Mesenchymal stem cell (in vitro differentiated cells and primary cell): ENCODE results near the gene OTUB2.

Source experiments
- DNase-seq: peaks from one replicate; pipeline ENCODE4 v3.0.0-alpha.2; 2013
- H2AFZ ChIP-seq: one replicate; pipeline ENCODE4 v1.6.1; 2013; ENCODE audit warnings: low read depth, mild to moderate bottlenecking, control low read depth, inconsistent platforms, low read length, moderate library complexity
- H2AK5ac ChIP-seq: 2 replicates; pipeline ENCODE4 v1.6.1; 2013; ENCODE audit warnings: low read length, moderate library complexity, mild to moderate bottlenecking, inconsistent platforms; ENCODE audit not compliant: severe bottlenecking
- H2BK120ac ChIP-seq: one replicate; pipeline ENCODE4 v1.6.1; 2013; ENCODE audit warnings: low read depth, mild to moderate bottlenecking, inconsistent platforms, low read length, moderate library complexity
- H2BK12ac ChIP-seq, 2 experiments: one replicate each; pipeline ENCODE4 v1.6.1; 2013; ENCODE audit warnings: inconsistent platforms in 2 of 2, low read length in 2 of 2, mild to moderate bottlenecking in 2 of 2, moderate library complexity in 2 of 2, control low read depth in 1 of 2
- H2BK15ac ChIP-seq: one replicate; pipeline ENCODE4 v1.6.1; 2013; ENCODE audit warnings: mild to moderate bottlenecking, low read depth, inconsistent platforms; ENCODE audit not compliant: poor library complexity, severe bottlenecking
- H2BK5ac ChIP-seq: 2 replicates; pipeline ENCODE4 v1.6.1; 2013; ENCODE audit warnings: low read depth, mild to moderate bottlenecking, low read length, control low read depth, inconsistent platforms; ENCODE audit not compliant: poor library complexity, severe bottlenecking
- H3K14ac ChIP-seq, 2 experiments: one replicate each; pipeline ENCODE4 v1.6.1; 2013; ENCODE audit warnings: inconsistent platforms in 2 of 2, low read length in 2 of 2, control low read depth in 1 of 2, mild to moderate bottlenecking in 1 of 2, moderate library complexity in 1 of 2
- H3K18ac ChIP-seq, 2 experiments: one replicate each; pipeline ENCODE4 v1.6.1; 2013; ENCODE audit warnings: inconsistent platforms in 2 of 2, low read length in 2 of 2, control low read depth in 1 of 2, low read depth in 1 of 2, mild to moderate bottlenecking in 1 of 2
- H3K23ac ChIP-seq, 2 experiments: one replicate each; pipeline ENCODE4 v1.6.1; 2013; ENCODE audit warnings: inconsistent platforms in 2 of 2, low read length in 2 of 2, mild to moderate bottlenecking in 2 of 2, moderate library complexity in 2 of 2, control low read depth in 1 of 2
- H3K27ac ChIP-seq: 2 replicates; pipeline ENCODE4 v1.5.1; 2013; ENCODE audit warnings: mild to moderate bottlenecking, moderate library complexity, low read length, control low read depth, inconsistent platforms; ENCODE audit not compliant: poor library complexity, severe bottlenecking
- H3K27me3 ChIP-seq, 2 experiments: 2 replicates each; pipeline versions ENCODE4 v1.6.1 to v1.7.0; 2013; ENCODE audit warnings: low read length in 2 of 2, mild to moderate bottlenecking in 2 of 2, moderate library complexity in 2 of 2, control low read depth in 1 of 2, inconsistent platforms in 1 of 2; ENCODE audit not compliant: control insufficient read depth in 1 of 2, insufficient read depth in 1 of 2
- H3K36me3 ChIP-seq, 2 experiments: 2 replicates each; pipeline versions ENCODE4 v1.6.1 to v1.7.0; 2013; ENCODE audit warnings: low read length in 2 of 2, control low read depth in 1 of 2, inconsistent platforms in 1 of 2, low read depth in 1 of 2, mild to moderate bottlenecking in 1 of 2; ENCODE audit not compliant: insufficient read depth in 2 of 2, control insufficient read depth in 1 of 2
- H3K4ac ChIP-seq, 2 experiments: one replicate each; pipeline ENCODE4 v1.6.1; 2013; ENCODE audit warnings: inconsistent platforms in 2 of 2, low read length in 2 of 2, mild to moderate bottlenecking in 2 of 2, moderate library complexity in 2 of 2, control low read depth in 1 of 2, low read depth in 1 of 2
- H3K4me1 ChIP-seq: 2 replicates; pipeline ENCODE4 v1.6.1; 2013; ENCODE audit warnings: low read depth, low read length, control low read depth; ENCODE audit not compliant: control insufficient read depth, insufficient read depth
- H3K4me2 ChIP-seq: 2 replicates; pipeline ENCODE4 v1.6.1; 2013; ENCODE audit warnings: low read length, mild to moderate bottlenecking, inconsistent platforms; ENCODE audit not compliant: poor library complexity, severe bottlenecking
- H3K4me3 ChIP-seq, 2 experiments: 2 replicates each; pipeline versions ENCODE4 v1.5.1 to v1.7.0; 2013; ENCODE audit warnings: low read length in 2 of 2, mild to moderate bottlenecking in 2 of 2, control low read depth in 1 of 2, low read depth in 1 of 2; ENCODE audit not compliant: insufficient read depth in 1 of 2
- H3K79me1 ChIP-seq: replicated peaks from 2 replicates; pipeline ENCODE4 v1.6.1; 2013; ENCODE audit warnings: mild to moderate bottlenecking, control low read depth, low read length, inconsistent platforms; ENCODE audit not compliant: poor library complexity, severe bottlenecking
- H3K9ac ChIP-seq: 2 replicates; pipeline ENCODE4 v1.7.0; 2013; ENCODE audit warnings: mild to moderate bottlenecking, low read length, moderate library complexity
- H3K9me3 ChIP-seq: 2 replicates; pipeline ENCODE4 v1.7.0; 2013; ENCODE audit warnings: mild to moderate bottlenecking, low read length; ENCODE audit not compliant: control insufficient read depth
- H4K8ac ChIP-seq: one replicate; pipeline ENCODE4 v1.6.1; 2013; ENCODE audit warnings: inconsistent platforms, mild to moderate bottlenecking, low read length, moderate library complexity
- H4K91ac ChIP-seq: one replicate; pipeline ENCODE4 v1.6.1; 2013; ENCODE audit warnings: mild to moderate bottlenecking, low read length, inconsistent platforms
- WGBS: methylation state at CpG from one replicate; pipeline ENCODE4 v1.1.7; 2013; ENCODE audit warnings: mixed read lengths; 5-methylcytosine and 5-hydroxymethylcytosine counted together

Gene OTUB2

DNA sequence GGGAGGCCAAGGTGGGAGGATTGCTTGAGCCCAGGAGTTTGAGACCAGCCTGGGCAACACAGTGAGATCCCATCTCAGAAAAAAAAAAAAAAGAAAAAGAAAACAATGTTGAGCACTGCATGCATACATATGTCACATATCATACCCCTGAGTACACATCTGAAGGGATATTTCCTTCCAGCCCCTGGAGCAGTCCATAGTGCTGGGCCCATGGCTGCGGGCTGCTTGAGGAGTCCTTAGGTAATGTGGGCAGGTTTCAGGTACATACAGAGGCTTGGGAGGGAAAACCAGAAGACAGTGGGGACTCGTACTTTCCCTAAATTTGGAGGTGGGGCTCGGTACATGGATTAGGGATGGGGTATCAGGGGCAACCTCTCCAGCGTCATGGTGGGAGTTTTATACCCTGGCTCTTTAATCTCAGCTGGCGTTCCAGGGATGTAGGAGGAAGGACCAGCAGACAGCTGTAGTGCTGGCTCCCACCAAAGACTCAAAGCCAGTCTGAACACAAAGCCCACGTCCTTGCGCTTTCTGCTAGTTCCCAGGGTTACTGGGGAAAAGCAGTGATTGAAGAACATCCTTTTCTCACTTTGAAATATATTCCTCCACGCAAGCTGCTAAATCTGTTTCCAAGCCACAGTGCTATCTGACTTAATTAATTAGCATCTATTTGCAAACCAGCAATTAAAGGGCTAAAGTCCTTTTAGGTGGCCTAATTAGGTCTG lies 5.2 kb downstream of the OTUB2 start:
- peak overlapping the region in 1 of 2 experiments; percentile 21 for H3K23ac ChIP-seq
- H2AFZ ChIP-seq = no peak overlapping the region
- peaks cover 5% of the 10 kb centered on the region for H3K9me3 ChIP-seq
- no peak overlapping the region for H3K18ac ChIP-seq
- no peak overlapping the region for H3K27ac ChIP-seq
- H3K79me1 ChIP-seq = peaks cover 42% of the 10 kb centered on the region
- H2BK12ac ChIP-seq = no peak overlapping the region
- no peak overlapping the region for H2BK15ac ChIP-seq
- no peak overlapping the region for H4K8ac ChIP-seq
- no peak overlapping the region for H3K9ac ChIP-seq
- H3K4me3 ChIP-seq = no peak overlapping the region
- peaks cover 0 to 4% of the 10 kb centered on the region in 2 experiments for H3K36me3 ChIP-seq
- H2BK5ac ChIP-seq = no peak overlapping the region
- H4K91ac ChIP-seq = no peak overlapping the region
- H2AK5ac ChIP-seq = no peak overlapping the region
- H3K4me2 ChIP-seq = no peak overlapping the region
- WGBS = 93% methylated on average over 8 of the region's 8 CpGs
- H3K27me3 ChIP-seq = no peaks in the 10 kb centered on the region
- H3K4me1 ChIP-seq = peaks cover 18% of the 10 kb centered on the region
- no peak overlapping the region for H3K4ac ChIP-seq
- H3K14ac ChIP-seq = no peak overlapping the region
- H2BK120ac ChIP-seq = no peak overlapping the region
- no peak for DNase-seq

DNA sequence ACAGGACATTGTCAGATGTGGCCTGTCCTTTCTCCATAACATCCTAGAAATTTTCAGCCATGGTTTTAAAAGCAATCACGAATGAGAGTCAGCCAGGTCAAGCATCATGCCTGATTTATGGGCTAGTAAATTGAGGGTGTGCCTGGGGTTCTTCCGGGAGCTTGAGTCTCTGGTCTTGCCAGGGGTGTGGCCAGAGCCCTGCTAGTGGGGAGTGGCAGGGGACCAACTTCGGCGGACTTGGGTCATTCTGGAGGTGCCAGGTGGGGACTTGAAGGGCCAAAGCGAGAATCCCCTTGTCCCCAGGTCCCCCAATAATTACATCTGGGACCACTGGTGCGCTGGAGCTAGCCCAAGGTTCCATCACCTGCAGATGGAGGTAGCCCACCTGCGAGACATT lies 5.7 kb downstream of the OTUB2 start:
- Histone ChIP-seq H2AFZ (no peak overlapping the region), H3K18ac (no peak overlapping the region), H3K36me3 (peaks cover 0 to 4% of the 10 kb centered on the region in 2 experiments), H4K91ac (no peak overlapping the region), H3K27ac (no peak overlapping the region), H2BK5ac (no peak overlapping the region), H3K27me3 (no peaks in the 10 kb centered on the region), H3K79me1 (peaks cover 38% of the 10 kb centered on the region), H2BK15ac (no peak overlapping the region), H3K4me1 (peaks cover 15% of the 10 kb centered on the region), H2BK120ac (no peak overlapping the region), H3K23ac (no peak overlapping the region), H3K4me2 (no peak overlapping the region), H3K4me3 (no peak overlapping the region), H3K9me3 (peaks cover 5% of the 10 kb centered on the region), H2AK5ac (no peak overlapping the region), H3K14ac (no peak overlapping the region), H3K9ac (no peak overlapping the region), H2BK12ac (no peak overlapping the region), H3K4ac (no peak overlapping the region), H4K8ac (no peak overlapping the region)
- no peak for DNase-seq
- WGBS = 68% methylated on average over 6 of the region's 7 CpGs

DNA sequence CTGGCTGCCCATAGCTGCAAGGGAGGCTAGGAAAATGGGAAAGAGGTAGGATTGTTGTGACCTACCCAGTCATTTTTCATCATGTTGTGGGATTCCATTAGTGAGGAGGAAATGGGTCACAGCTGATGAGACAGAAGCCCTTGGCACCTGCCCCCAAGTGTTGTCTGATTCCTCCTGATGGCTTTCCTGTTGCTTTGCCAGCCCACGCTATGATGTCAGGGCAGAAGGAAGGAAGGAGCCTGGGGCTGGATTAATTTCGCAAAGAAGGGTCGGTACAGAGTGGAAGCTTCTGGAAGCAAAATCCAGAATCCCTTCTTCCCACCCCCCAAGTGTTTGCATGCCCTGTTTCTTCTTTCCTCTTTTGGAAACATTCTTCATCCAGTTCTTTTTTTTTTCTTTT lies 8.7 kb downstream of the OTUB2 start:
- no peaks in the 10 kb centered on the region for H3K27me3 ChIP-seq
- WGBS = 100% methylated on average over 3 of the region's 3 CpGs
- H2BK5ac ChIP-seq = no peak overlapping the region
- DNase-seq = no peak
- H3K4me1 ChIP-seq = peaks cover 2% of the 10 kb centered on the region
- no peak overlapping the region for H3K18ac ChIP-seq
- H2BK120ac ChIP-seq = no peak overlapping the region
- H4K91ac ChIP-seq = no peak overlapping the region
- H3K4me3 ChIP-seq = no peak overlapping the region
- H2AK5ac ChIP-seq = no peak overlapping the region
- no peak overlapping the region for H3K4ac ChIP-seq
- peaks cover 5% of the 10 kb centered on the region for H3K9me3 ChIP-seq
- H3K14ac ChIP-seq = no peak overlapping the region
- H4K8ac ChIP-seq = no peak overlapping the region
- H3K36me3 ChIP-seq = peaks cover 0 to 26% of the 10 kb centered on the region in 2 experiments
- H3K79me1 ChIP-seq = peaks cover 20% of the 10 kb centered on the region
- no peak overlapping the region for H2BK15ac ChIP-seq
- no peak overlapping the region for H3K23ac ChIP-seq
- no peak overlapping the region for H2BK12ac ChIP-seq
- no peak overlapping the region for H2AFZ ChIP-seq
- H3K4me2 ChIP-seq = no peak overlapping the region
- H3K27ac ChIP-seq = no peak overlapping the region
- H3K9ac ChIP-seq = no peak overlapping the region

DNA sequence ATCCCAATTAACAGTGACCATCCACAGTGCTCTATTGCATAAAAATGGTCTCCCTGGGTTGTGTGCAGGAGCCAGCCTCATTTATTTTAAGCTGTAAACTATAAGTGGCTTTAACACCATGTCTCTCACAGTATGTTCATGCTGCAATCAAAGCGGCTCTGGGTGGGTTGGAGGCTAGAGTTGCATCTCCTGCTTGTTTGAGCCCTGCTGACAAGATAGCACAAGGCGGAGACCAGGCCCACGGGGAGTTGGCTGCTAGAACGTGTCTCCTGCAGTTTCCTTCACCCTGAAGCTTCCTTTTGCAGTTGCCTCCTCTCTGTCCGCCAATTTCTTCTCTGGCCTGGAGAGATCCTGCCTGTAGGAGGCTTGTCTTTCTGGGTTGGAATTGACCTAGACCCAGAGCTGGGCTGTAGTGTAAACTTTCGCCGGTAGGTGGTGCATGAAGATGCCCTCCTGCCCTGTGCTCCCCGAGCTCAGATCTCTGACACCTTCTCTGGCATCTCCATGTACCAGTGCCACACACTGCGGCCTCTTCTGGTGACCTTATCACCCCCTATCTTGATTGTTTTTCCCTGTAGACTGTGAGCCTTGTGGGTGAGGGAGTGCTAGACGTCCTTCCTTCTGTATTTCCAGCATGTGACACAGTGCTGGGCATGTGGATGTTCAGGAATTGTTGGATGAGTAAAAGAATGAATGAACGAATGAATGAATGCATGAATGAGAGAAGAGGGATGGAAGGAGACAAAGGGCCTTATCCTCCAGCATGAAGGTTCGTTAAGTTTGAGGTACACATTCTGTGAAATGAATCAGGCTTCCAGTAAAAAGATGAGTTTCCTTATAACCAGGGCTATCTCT lies 10.4 kb downstream of the OTUB2 start:
- H3K4me1 ChIP-seq = peaks cover 3% of the 10 kb centered on the region
- H3K23ac ChIP-seq = no peak overlapping the region
- no peak overlapping the region for H3K9ac ChIP-seq
- H4K8ac ChIP-seq = no peak overlapping the region
- no peak overlapping the region for H3K4me2 ChIP-seq
- H2BK120ac ChIP-seq = no peak overlapping the region
- no peak overlapping the region for H3K4ac ChIP-seq
- no peak overlapping the region for H3K18ac ChIP-seq
- H2BK12ac ChIP-seq = no peak overlapping the region
- no peak overlapping the region for H3K27ac ChIP-seq
- no peak overlapping the region for H2AFZ ChIP-seq
- H3K9me3 ChIP-seq = peaks cover 5% of the 10 kb centered on the region
- no peak overlapping the region for H3K14ac ChIP-seq
- no peak overlapping the region for H4K91ac ChIP-seq
- WGBS = 38% methylated on average over 9 of the region's 12 CpGs
- peaks cover 0 to 41% of the 10 kb centered on the region in 2 experiments for H3K36me3 ChIP-seq
- H2BK5ac ChIP-seq = no peak overlapping the region
- H2BK15ac ChIP-seq = no peak overlapping the region
- peaks cover 20% of the 10 kb centered on the region for H3K79me1 ChIP-seq
- no peak overlapping the region for H3K4me3 ChIP-seq
- peak; percentile 79 for DNase-seq
- H3K27me3 ChIP-seq = no peaks in the 10 kb centered on the region
- no peak overlapping the region for H2AK5ac ChIP-seq
